AG04450 (cell line): ENCODE measurements around the gene CCR5AS.

Source experiments
- CTCF ChIA-PET: fragments of 300-600, 350-600 bp; formaldehyde crosslinking; extraction: SDS; loops from one replicate; lab custom pipeline; 2022; ENCODE audit warnings: antibody characterized with exemption, inconsistent platforms; lab: Charles Lee
- POLR2A ChIA-PET: fragments of 350-600 bp; formaldehyde crosslinking; extraction: SDS; loops from one replicate; lab custom pipeline; 2021; ENCODE audit warnings: antibody characterized with exemption, inconsistent platforms; lab: Yijun Ruan, JAX
- DNase-seq: peaks from one replicate; pipeline ENCODE4 v3.0.0-alpha.2; 2011; ENCODE audit warnings: low read depth, low spot score
- H3K27ac ChIP-seq: one replicate; pipeline ENCODE4 v1.5.1; 2012; ENCODE audit warnings: low read depth, low read length, control low read depth
- H3K27me3 ChIP-seq: one replicate; pipeline ENCODE4 v1.6.0; 2012; ENCODE audit warnings: low read length; ENCODE audit not compliant: control insufficient read depth, insufficient read depth
- H3K4me3 ChIP-seq: 2 replicates; pipeline ENCODE4 v1.5.1; 2011; ENCODE audit warnings: mild to moderate bottlenecking, low read depth, low read length, control low read depth
- H3K9me3 ChIP-seq: 2 replicates; pipeline ENCODE4 v1.5.1; 2012; ENCODE audit warnings: low read length; ENCODE audit not compliant: control insufficient read depth, insufficient read depth
- TF ChIP-seq, protein P1 (sequence below): IDR thresholded peaks from 2 replicates; pipeline ENCODE4 v1.5.1; 2011; ENCODE audit warnings: low read depth, low read length, control low read depth, inconsistent platforms

CCR5AS gene

DNA sequence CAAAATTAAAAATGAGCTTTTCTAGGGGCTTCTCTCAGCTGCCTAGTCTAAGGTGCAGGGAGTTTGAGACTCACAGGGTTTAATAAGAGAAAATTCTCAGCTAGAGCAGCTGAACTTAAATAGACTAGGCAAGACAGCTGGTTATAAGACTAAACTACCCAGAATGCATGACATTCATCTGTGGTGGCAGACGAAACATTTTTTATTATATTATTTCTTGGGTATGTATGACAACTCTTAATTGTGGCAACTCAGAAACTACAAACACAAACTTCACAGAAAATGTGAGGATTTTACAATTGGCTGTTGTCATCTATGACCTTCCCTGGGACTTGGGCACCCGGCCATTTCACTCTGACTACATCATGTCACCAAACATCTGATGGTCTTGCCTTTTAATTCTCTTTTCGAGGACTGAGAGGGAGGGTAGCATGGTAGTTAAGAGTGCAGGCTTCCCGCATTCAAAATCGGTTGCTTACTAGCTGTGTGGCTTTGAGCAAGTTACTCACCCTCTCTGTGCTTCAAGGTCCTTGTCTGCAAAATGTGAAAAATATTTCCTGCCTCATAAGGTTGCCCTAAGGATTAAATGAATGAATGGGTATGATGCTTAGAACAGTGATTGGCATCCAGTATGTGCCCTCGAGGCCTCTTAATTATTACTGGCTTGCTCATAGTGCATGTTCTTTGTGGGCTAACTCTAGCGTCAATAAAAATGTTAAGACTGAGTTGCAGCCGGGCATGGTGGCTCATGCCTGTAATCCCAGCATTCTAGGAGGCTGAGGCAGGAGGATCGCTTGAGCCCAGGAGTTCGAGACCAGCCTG is 35.1 kb downstream of the CCR5AS start:
- H3K4me3 ChIP-seq = no peak overlapping the region
- H3K9me3 ChIP-seq = no peaks in the 10 kb centered on the region
- no peak overlapping the region for H3K27ac ChIP-seq
- TF ChIP-seq, protein P1, sequence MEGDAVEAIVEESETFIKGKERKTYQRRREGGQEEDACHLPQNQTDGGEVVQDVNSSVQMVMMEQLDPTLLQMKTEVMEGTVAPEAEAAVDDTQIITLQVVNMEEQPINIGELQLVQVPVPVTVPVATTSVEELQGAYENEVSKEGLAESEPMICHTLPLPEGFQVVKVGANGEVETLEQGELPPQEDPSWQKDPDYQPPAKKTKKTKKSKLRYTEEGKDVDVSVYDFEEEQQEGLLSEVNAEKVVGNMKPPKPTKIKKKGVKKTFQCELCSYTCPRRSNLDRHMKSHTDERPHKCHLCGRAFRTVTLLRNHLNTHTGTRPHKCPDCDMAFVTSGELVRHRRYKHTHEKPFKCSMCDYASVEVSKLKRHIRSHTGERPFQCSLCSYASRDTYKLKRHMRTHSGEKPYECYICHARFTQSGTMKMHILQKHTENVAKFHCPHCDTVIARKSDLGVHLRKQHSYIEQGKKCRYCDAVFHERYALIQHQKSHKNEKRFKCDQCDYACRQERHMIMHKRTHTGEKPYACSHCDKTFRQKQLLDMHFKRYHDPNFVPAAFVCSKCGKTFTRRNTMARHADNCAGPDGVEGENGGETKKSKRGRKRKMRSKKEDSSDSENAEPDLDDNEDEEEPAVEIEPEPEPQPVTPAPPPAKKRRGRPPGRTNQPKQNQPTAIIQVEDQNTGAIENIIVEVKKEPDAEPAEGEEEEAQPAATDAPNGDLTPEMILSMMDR = no peak
- ChIA-PET POLR2A (no interaction called here), CTCF (interaction anchor here (0.8 to 3.5 kb wide), 6 partner anchors 284 to 433 kb away, joined by 3 to 20 read pairs (median 4); no protein-coding TSS in a partner anchor)
- peaks cover 24% of the 10 kb centered on the region for H3K27me3 ChIP-seq
- no peak for DNase-seq

DNA sequence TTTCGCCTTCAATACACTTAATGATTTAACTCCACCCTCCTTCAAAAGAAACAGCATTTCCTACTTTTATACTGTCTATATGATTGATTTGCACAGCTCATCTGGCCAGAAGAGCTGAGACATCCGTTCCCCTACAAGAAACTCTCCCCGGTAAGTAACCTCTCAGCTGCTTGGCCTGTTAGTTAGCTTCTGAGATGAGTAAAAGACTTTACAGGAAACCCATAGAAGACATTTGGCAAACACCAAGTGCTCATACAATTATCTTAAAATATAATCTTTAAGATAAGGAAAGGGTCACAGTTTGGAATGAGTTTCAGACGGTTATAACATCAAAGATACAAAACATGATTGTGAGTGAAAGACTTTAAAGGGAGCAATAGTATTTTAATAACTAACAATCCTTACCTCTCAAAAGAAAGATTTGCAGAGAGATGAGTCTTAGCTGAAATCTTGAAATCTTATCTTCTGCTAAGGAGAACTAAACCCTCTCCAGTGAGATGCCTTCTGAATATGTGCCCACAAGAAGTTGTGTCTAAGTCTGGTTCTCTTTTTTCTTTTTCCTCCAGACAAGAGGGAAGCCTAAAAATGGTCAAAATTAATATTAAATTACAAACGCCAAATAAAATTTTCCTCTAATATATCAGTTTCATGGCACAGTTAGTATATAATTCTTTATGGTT is 35.9 kb downstream of the CCR5AS start, which contains the start of gene CCR5:
TSS of gene CCR5 (plus strand) at position 108 of the 680 bp plus-strand sequence. CDS start 1,957 bp downstream, outside the sequence.
- TF ChIP-seq, protein P1 = no peak
- ChIA-PET POLR2A (no interaction called here), CTCF (interaction anchor here (0.6 to 3.5 kb wide), 5 partner anchors 20 to 1221 kb away, joined by 3 to 20 read pairs (median 5); no protein-coding TSS in a partner anchor)
- H3K27ac ChIP-seq = no peak within 1 kb of the TSS
- DNase-seq = no peak
- H3K9me3 ChIP-seq = no peaks in the 10 kb centered on the region
- no peak within 1 kb of the TSS for H3K4me3 ChIP-seq
- H3K27me3 ChIP-seq = peaks cover 22% of the 10 kb centered on the region

DNA sequence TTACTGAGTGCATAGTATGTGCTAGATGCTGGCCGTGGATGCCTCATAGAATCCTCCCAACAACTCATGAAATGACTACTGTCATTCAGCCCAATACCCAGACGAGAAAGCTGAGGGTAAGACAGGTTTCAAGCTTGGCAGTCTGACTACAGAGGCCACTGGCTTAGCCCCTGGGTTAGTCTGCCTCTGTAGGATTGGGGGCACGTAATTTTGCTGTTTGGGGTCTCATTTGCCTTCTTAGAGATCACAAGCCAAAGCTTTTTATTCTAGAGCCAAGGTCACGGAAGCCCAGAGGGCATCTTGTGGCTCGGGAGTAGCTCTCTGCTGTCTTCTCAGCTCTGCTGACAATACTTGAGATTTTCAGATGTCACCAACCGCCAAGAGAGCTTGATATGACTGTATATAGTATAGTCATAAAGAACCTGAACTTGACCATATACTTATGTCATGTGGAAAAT is 37.2 kb downstream of the CCR5AS start:
- Histone ChIP-seq H3K27ac (no peak overlapping the region), H3K9me3 (no peaks in the 10 kb centered on the region), H3K4me3 (no peak overlapping the region), H3K27me3 (peaks cover 14% of the 10 kb centered on the region)
- no peak for DNase-seq
- ChIA-PET POLR2A (no interaction called here), CTCF (interaction anchor here (0.8 to 3.5 kb wide), 5 partner anchors 8 to 292 kb away, joined by 3 to 20 read pairs (median 6); no protein-coding TSS in a partner anchor)
- TF ChIP-seq, protein P1 = no peak

DNA sequence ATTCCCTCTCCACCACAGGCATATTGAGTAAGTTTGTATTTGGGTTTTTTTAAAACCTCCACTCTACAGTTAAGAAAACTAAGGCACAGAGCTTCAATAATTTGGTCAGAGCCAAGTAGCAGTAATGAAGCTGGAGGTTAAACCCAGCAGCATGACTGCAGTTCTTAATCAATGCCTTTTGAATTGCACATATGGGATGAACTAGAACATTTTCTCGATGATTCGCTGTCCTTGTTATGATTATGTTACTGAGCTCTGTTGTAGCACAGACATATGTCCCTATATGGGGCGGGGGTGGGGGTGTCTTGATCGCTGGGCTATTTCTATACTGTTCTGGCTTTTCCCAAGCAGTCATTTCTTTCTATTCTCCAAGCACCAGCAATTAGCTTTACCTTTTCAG is 37.7 kb downstream of the CCR5AS start:
- ChIA-PET CTCF (interaction anchor here (1.0 to 1.9 kb wide), 3 partner anchors 9 to 291 kb away, joined by 4 to 13 read pairs (median 6); no protein-coding TSS in a partner anchor), POLR2A (no interaction called here)
- no peak for DNase-seq
- Histone ChIP-seq H3K27ac (no peak overlapping the region), H3K9me3 (no peaks in the 10 kb centered on the region), H3K4me3 (no peak overlapping the region), H3K27me3 (peaks cover 13% of the 10 kb centered on the region)
- TF ChIP-seq, protein P1 = no peak
